GM12864 (cell line): Measurements from ENCODE around the gene MAP2K5.

ENCODE experiments used
- DNase-seq: peaks from one replicate; pipeline ENCODE4 v3.0.0-alpha.2; 2011; ENCODE audit warnings: low read depth
- H3K4me3 ChIP-seq: 2 replicates; pipeline ENCODE4 v1.5.1; 2011; ENCODE audit warnings: mild to moderate bottlenecking, low read depth, low read length, control low read depth
- CTCF ChIP-seq: IDR thresholded peaks from 2 replicates; pipeline ENCODE4 v1.5.1; 2011; ENCODE audit warnings: low read depth, mild to moderate bottlenecking, moderate library complexity, low read length, control low read depth, inconsistent platforms; ENCODE audit errors: missing control alignments

MAP2K5 gene

GRCh38 chr15:67812241-67812644, 269.7 kb downstream of the MAP2K5 start:
- no peak overlapping the region for H3K4me3 ChIP-seq
- DNase-seq = no peak

GRCh38 chr15:67813104-67813634, 270.7 kb downstream of the MAP2K5 start:
- no peak for DNase-seq
- no peak for TF ChIP-seq CTCF
- no peak overlapping the region for H3K4me3 ChIP-seq

More at GRCh38 chr15:67812241-67812644, 269.7 kb downstream of the MAP2K5 start:
- TF ChIP-seq CTCF = no peak

- no peak for DNase-seq
- no peak overlapping the region for H3K4me3 ChIP-seq
- no peak for TF ChIP-seq CTCF
Measured at GRCh38 chr15:67815036-67815592, 272.6 kb downstream of the MAP2K5 start.

- H3K4me3 ChIP-seq = no peak overlapping the region
- TF ChIP-seq CTCF = no peak
- no peak for DNase-seq
Measured at GRCh38 chr15:67816668-67817067, 274.2 kb downstream of the MAP2K5 start.

- no peak overlapping the region for H3K4me3 ChIP-seq
- DNase-seq = no peak
- no peak for TF ChIP-seq CTCF
Measured at GRCh38 chr15:67818464-67818863, 276.0 kb downstream of the MAP2K5 start.

- no peak for TF ChIP-seq CTCF
- no peak overlapping the region for H3K4me3 ChIP-seq
- DNase-seq = no peak
Measured at GRCh38 chr15:67819636-67820035, 277.1 kb downstream of the MAP2K5 start.
